HG03135 (cell line): ENCODE measurements around the gene CFDP1.

Experiments
- ATAC-seq: cut with Tn5 transposase; IDR thresholded peaks from one replicate; pipeline ENCODE4 v1.9.1; 2021; ENCODE audit warnings: mild to moderate bottlenecking, moderate library complexity; ENCODE audit not compliant: unreplicated experiment

The CFDP1 gene

DNA sequence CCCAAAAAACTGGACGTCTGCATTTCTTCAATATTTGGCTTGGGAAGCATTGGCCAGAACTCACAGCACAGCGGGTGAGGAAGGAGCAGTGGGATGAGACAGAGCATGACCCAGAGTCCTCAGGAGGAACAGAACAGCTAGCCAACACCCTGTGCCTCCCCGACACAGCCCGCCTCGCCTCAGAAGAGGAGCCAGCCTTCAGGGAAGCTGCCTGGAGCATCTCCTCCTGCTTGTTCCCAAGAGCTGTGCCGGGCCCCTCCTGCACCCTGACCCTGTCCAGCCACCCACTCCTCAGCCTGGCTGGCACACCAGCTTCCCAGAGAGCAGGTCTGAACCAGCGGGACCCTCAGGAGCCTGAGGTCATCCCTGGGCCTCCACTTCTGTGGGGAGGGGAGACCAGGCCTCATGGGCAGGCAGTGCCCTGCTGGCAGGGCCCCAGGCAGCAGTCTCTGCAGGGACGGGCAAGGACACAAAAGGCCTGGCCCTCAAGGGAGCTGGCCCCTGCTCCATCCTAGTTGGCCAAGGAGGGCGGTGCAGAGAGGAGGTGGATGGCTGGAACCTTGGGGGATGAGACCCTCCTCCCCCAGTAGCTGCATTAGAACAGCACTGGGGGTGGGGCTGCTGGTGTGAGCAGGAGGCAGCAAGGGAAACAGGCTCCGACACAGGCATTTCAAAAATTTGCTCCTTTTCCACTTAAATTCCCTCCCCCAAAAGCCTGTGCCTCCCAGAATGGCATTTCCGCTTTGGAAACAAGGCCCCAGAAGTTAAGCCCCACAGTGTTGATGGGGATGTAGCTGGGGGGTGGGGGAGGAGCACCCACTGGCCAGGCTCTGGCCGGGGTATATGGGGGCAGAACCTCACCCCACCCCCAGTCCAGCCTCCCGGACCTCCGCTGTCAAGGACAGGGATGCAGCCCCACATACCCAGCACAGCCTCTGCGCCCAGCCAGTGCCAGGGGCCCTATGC, 180.1 kb downstream of the CFDP1 start:
- ATAC-seq, result no peak

- no peak for ATAC-seq
Measured at GRCh38 chr16:75252049-75252864, 181.0 kb downstream of the CFDP1 start.

DNA sequence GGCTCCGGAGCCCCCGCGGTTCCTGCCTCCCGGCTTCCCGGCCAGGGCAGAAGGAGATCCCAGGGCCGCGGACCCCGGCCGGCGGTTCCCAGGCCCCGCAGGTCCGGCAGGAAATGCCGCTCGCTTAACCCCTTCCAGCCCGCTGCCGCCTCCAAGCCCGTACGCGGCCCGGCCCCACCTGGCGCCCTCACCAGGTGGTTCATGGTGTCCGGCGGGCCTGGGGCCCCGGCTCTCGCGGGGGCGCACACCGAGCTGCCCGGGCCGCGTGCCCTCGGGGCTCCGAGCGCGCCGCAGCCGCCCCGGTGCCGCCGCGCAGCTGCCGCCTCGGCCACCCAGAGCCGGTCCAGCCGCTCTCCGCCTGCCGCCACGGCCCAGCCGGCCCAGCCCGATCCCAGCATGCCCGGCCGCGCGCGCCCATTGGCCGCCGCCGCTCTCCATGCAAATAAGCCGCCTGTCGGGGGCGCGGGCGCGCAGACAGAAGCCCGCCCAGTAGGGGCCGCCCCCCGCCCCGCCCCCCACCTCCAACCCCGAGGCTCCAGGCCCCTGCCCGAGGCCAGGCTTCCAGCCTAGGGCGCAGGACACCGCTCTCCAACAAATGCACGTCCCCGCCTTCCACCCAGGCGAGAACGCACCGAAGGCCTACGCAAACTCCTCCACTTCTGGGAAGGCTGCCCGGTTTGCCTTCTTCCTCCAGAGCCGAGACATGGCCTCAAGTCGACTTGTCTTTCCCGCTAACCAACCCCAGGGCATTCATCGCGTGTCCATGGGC, 181.8 kb downstream of the CFDP1 start, which contains the start of gene BCAR1:
Gene BCAR1, minus strand, starts transcription at position 345 of the 769 bp plus-strand sequence. Its CDS starts 142 bp downstream, at position 203.
- peak; percentile 58 for ATAC-seq

DNA sequence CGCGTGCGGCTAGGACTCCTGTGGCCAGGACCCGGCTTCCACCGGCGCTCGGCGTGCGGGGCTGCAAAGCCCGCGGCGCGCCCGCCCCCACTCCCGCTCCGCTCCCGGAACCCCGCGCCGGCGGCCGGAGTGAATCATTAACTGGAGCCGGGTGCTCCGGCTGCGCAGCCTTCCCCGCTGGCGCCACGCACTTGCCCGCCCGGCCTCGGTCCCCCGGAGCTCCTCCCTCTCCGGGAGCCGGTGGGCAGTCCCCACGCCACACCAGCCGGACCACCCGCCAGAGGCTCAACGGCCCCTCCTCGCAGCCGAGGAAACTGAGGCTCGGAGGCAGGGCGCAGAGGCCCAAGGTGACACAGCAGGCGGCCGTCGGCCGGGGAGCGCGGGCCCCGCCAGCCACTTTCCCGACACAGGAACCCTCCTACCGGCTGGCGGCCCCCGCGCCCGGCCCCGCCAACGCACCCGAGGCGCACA, 182.5 kb downstream of the CFDP1 start:
- ATAC-seq, result peak; percentile 46

DNA sequence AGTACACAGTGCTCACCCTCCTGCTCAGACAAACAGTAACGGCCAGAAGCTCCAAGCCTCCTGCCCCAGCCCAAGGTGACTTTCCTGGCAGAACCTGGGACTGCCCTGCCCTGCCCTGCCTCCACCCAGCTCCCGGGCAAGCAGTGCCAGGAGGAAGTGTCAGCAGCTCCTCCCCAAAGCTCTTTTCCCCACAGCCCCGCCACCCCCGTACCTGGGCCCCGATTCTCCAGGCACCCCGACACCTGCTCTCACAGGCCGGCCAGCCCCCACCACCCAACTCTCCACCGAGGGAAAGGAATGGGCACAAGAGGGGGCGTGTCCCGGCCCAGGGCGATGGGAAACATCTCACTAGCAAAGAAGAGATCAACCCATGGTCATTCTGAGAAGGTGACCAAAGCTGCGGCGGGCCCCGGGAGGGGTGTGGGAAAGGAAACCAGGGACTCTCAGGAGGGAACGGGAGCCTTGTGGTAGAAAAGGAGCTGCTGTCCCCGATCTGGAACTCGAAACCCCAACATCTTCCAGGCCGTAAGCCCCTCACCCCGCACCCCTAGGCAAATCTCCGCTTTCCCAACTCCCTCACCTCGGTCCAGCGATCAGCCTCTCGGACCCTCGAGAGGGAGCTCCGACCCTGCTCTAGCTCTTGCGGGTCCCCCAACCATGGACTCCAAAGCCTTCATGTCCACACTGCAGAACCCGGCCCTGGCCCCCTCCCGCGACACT, 183.1 kb downstream of the CFDP1 start:
- ATAC-seq, result no peak

DNA sequence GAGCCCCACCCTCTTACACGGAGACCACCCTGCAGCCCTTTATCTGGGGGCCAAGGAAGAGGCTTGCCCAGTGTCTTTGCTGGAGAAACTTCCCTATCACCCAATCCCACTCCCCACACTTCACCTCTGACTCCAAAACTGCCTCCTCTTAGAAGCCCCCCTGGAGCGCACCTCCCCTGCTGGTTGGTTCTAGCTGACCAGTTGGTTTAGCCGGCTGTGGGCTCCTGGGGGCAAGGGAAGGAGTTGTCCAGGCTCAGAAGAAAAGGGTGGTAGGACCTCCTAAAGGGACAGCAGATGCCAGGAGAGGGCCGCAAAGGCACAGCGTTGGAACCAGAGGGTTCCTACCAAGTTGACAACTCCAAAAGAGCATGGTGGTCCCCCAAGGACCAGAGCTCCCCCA, 183.9 kb downstream of the CFDP1 start:
- no peak for ATAC-seq

GRCh38 chr16:75248536-75249380, 184.5 kb downstream of the CFDP1 start:
- no peak for ATAC-seq

DNA sequence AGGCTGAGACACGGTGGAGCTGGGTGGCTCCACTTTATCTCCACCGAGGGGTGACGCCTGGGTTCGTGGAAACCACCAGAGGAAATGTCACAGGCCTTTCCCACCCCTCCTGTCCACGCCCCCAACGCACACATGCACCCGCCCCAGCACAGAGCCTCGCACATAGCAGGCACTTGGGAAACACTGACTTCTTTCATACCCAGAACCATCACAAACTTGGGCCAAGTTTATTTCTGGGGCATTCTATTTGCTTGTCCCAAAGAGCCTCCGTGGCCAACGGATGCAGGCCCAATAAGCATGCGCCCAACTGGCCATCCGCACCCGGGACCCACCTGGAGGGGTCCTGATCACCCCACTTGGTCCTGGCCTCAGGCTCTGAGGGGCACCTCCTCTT, 185.2 kb downstream of the CFDP1 start:
- ATAC-seq, result no peak

DNA sequence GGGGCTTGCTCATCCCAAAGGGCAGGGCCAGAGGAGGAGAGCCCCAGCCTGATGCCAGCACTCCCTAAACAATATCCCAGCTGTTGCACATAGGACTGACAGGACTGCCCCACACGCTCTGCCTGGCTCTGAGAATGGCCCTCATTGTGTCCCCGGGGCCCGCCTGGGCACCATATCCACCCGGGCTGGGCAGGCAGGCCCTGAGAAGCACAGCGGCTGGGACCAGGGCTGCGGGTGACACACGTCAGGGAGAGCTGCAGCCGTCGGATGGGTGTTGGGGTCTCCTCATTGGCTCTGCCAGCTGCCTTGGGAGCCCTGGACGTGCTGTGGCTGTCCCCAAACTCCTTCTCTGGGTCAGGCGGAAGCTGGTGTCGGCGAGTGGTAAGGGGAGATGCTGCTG, 186.1 kb downstream of the CFDP1 start:
- ATAC-seq, result no peak

- ATAC-seq, result no peak
Measured at GRCh38 chr16:75246504-75247205, 186.6 kb downstream of the CFDP1 start.

DNA sequence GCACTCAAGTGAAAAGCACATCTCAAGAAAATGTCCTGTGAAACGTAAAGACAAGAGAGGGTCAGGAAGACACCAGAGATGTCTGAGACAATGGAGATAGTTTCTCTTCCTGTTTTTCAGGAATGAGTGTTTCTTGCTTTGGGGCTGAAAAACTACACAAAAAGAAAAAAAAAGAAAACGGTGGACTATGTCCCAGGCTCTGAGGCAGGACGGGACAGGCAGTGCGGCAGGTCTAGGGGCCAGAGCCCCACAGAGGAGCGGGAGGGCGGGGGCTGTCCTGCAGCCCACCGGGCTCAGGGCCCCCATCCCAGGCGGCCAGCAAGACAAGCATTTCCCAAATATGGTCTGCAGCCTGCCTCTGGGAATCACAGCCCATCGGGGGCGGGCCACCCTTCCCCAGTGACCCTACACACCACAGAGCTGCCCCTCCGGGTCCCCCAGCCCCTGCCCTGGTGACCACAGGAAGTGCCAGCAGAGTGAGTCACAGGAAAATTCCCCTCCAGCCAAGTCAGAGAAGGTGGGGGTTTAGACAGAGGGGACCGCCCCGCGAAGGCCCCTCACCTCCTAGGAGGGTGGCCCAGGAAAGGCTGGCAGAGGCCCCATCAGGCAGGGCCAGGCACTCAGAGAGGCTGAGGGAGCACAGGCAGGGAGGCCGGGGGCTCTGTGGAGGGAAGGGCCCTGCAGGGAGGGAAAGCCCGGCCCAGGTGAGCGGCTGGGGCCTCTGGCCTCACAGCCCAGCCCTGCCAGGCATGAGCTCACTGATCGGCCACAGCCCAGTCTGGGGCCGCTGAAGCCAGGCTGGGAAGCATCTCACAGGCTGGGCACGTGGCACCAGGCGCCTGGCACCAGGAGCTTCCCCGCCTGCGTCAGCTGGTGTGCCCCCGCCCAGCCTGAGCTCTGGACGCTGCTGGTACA, 188.2 kb downstream of the CFDP1 start:
- no peak for ATAC-seq

DNA sequence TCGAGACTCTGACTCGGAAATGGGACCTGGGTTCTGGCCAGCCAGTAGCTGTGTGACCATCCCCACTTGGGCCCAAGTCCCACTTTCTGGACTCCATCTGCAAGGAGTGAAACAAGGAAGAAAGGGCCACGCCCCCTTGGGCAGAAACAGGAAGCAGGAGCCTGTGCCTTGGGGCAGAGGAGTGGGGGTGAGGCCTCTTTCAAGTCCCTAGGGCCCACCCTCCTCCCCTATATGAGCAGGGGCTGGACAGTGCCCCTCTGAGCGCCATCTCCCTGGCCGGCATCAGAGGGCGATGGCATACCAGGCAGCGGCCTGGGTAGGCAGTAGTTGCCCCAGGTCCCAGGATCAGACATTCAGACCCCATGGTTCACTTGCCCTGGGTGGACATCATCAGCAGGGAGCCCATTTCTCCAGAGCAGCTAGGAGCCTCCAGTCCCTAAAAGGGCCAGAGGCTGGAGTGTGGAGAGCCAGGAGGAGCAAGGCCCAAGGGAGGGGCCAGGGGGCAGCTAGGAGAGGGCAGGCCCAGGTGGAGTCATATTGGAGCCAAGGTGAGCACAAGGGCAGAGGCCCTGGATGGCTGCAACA, 189.0 kb downstream of the CFDP1 start:
- no peak for ATAC-seq
